NCI-H510A (cell line): ENCODE data around the gene DAND5.
"Not testable (repeated sequence)": the region's sequence is repeated elsewhere in the genome, so short reads cannot be mapped to it uniquely, and the experiment has no call there.

Experiments used
- DNase-seq: peaks from one replicate; lab custom pipeline; 2025; lab: John Stamatoyannopoulos, UW

DAND5 gene

DNA sequence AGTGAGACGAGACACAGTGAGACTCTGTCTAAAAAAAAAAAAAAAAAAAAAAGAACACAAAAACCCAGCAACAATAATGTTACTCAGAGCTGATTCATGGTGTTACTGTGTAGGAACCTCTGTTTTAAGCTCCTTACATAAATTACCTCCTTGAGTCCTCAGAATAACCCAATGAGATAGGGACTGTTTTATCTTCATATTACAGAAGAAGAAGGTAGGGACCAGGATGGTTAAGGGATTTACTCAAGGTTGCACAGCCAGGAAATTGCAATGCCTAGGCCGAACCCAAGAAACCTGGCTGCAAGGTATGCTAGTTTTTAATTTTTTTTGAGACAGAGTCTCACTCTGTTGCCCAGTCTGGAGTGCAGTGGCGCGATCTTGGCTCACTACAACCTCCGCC, 1.5 kb upstream of the DAND5 start:
- DNase-seq, result no peak

DNA sequence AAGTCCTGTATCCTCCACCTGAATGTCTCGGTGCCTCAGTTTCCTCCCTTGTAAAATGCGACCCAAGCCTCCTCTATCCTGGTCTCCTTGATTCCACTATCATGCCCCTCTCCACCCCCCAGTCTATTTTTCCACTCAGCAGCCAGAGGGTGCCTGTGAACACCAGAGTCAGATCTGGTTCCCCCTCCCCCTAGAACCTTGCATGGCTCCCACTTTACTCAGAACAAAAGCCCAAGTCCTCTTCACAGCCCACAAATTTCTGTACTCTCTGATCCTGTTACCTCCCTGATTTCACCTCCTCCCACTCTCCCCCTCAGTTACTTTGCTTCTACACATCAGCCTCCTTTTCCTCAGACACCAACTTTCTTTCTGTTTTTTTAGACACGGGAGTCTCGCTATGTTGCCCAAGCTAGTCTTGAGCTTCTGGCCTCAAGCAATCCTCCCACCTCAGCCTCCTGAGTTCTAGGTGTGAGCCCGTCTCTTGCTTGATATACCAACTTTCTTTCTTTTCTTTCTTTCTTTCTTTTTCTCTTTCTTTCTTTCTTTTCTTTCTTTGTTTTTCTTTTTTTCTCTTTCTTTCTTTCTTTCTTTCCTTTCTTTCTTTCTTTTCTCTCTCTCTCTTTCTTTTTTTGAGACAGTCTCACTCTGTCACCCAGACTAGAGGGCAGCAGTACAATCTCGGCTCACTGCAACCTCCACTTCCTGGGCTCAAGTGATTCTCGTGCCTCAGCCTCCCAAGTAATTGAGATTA, 869 bp downstream of the DAND5 start:
- no peak for DNase-seq

- no peak for DNase-seq
These were observed 3.9 kb downstream of the DAND5 start for GRCh38 chr19:12973236-12973635.

GRCh38 chr19:12974301-12975220, 5.2 kb downstream of the DAND5 start:
- DNase-seq, result no peak

- no peak for DNase-seq
These were observed 5.9 kb downstream of the DAND5 start for GRCh38 chr19:12975221-12975741.

DNA sequence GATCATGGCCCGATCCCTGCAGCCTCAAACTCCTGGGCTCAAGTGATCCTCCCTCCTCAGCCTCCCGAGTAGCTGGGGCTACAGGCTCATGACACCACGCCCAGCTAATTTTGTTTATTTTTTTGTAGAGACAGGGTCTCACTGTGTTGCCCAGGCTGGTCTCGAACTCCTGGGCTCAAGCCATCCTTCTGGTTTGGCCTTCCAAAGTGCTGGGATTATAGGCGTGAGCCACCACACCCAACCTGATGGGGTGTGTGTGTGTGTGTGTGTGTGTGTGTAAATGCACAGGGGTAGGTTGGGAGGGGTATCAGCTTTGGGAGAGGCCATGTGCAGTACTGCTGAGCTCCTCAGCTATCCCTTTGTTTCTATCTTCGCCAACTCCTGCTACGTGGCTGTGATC, 6.7 kb downstream of the DAND5 start:
- not testable (repeated sequence) for DNase-seq

DNA sequence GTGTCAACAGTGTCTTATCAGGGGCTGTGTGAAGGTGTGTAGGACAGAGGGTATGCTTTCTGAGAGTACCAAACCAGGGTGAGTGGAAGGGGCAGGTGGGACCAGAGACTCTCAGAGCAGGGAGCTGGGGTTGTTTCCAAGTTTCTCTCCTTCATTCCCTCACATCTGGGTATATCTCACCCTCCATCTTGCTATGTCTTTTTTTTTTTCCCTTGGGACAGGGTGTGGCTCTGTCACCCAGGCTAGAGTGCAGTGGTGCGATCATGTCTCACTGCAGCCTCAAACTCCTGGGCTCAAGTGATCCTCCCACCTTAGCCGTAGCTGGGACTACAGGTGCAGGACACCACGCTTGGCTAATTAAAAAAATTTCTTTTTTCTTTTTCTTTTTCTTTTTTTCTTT, 10.6 kb downstream of the DAND5 start:
- DNase-seq, result no peak

- DNase-seq, result no peak
These were observed 13.3 kb downstream of the DAND5 start for GRCh38 chr19:12982648-12983047.

DNA sequence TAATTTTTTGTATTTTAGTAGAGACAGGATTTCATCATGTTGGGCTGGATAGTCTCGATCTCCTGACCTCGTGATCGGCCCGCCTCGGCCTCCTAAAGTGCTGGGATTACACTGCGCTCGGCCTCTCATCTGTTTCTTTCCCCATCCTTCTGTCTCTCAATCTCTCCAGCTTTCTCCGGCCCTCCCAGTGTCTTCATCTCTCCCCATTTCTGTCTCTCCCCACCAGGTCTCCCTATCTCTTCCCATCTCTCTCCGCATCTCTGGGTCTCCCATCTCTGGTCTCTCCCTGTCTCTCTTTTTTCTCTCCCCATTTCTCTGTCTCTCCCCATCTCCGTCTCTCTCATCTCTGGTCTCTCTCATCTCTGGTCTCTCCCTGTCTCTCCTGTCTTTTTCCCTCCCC, 13.7 kb downstream of the DAND5 start:
- no peak for DNase-seq

DNA sequence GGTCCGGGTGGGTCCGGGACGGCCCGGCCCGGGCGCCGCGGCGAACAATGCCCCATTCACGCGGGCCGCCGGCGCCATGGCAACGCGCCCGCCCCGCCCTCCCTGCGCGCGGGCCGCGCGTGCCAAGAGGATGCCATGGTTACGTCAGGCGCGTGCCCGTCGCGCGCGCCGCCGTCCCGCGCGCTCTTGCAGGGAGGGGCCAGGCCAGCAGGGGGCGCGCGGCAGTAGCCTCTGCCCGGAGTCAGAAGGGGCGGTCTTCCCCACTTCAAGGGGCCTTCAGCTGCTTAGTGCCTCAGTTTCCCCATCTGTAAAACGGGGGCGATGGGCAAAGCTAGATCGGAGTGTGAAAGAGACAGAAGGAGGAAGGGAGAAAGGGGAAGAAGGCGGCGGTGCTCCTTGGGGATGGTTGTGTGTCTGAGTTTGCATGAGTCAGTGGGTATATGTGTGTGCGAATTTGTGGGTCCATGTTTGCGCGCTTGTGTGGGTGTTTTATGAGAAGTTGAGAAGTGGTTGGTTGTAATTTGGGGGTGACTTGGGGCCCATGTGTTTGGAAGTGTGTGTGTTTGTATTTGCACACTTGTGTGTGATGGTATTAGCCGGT, 14.3 kb downstream of the DAND5 start:
- DNase-seq, result no peak

GRCh38 chr19:12984143-12984627, 14.8 kb downstream of the DAND5 start:
- no peak for DNase-seq

DNA sequence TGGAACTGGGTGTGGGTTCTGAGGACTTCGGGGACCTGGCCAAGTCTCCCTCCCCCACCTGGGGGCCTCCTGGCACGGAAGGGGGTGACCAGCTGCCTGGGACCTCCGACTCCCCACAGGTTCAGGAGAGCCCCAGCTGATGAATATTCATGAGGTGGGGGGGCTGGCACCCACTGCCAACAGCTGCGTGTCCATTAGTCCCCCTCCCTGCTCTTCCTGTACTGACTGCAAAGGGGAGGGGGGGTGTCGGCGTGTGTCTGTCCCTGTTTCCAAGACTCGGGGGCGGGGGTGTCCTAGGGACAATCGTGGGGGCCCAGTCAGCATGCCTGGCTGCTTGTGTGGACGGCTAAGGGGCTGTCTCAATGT, 15.3 kb downstream of the DAND5 start:
- DNase-seq, result no peak

GRCh38 chr19:12985049-12985776, 15.8 kb downstream of the DAND5 start:
- DNase-seq, result no peak

- DNase-seq, result no peak
These were observed 17.4 kb downstream of the DAND5 start for GRCh38 chr19:12986726-12987125.

DNA sequence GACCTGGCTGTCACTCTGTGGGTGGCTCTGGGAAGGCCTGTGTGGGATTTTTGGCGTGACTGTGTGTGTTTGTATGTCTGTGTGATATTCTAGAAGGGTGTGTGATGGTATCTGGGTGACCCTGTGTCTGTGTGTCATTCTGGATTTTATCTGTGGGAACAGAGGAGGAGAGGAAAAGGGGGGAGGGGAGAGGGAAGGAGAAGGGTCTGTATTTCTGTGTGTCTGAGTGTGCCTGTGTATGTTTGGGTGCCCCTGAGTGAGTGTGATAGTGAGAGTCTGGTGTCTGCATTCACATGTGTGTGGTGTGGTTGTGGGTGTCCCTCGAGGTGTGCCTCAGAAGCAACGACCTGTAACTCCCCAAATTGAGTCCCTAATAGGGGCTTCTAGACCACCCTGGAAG, 17.8 kb downstream of the DAND5 start:
- no peak for DNase-seq

- no peak for DNase-seq
These were observed 18.4 kb downstream of the DAND5 start for GRCh38 chr19:12987781-12988180.

DNA sequence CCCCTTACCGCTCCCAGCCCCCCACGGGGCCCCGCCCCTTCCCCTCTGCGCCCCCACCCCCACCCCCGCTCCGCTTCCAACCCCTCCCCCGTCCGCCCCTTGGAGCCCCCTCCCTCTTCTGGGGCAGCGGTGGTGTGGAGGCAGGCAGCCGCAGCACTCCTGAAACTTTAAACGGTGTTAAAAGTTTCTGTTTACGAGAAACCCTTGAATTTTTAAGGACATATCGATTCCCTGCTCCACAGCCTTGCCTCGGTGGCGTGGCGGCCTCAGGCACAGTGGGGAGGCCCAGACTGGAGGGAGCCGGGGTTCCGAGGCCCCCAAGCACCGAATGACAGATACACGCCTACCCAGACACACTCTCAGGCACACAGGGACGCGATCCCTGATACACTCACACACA, 21.1 kb downstream of the DAND5 start:
- no peak for DNase-seq

- no peak for DNase-seq
These were observed 21.5 kb downstream of the DAND5 start for GRCh38 chr19:12990853-12991252.

DNA sequence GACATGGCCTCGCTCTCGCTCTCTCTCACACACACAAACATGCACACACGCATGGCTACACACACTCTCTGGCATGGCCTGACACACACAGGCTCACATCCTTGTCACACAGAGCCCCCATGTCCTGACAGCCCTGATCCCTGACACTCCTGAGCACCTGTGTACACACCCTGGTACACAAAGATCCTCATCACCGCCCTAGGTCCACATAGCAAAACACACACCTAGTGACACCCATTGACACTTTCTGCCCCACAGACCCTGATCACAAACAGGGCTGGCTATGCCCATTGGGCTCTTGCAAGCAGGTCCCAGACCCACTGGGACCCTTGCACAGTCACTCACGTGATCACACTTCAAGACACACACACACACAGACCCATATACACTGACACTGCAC, 21.9 kb downstream of the DAND5 start:
- DNase-seq, result no peak

DNA sequence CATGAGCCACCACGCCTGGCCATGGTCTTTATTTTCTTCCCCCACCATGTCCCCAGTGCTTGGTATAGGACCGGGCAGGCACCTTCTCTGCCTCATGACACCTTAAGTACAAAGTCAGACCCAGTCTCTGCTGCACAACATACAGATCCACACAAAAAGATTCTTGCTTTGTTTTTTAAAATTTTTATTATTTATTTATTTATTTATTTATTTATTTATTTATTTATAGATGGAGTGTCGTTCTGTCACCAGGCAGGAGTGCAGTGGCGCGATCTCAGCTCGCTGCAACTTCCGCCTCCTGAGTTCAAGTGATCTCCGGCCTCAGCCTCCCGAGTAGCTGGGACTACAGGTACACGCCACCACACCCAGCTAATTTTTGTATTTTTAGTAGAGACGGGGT, 23.4 kb downstream of the DAND5 start:
- DNase-seq, result no peak

DNA sequence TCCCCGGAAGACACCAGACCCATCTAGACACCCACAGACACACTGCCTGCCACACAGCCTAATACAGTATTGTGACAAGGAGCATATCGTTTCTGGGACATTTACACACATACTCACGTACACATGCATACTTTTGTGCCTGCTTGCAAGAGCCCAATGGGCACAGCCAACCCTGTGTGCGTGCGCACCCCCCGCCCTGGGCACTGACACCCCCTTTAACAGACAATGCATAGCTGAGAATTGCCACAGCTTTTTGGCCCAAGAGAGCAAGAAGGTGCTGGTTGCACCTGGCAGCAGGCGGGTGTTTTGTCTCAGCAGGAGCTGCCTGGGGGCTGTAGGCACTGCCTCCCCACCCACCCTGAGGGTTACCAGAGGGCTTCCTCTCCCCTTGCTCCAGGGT, 24.2 kb downstream of the DAND5 start:
- no peak for DNase-seq
